T-helper 2 cell treated with Interferon-gamma antibody and Interleukin-4, amounts not matched to agents 100 ng/mL and 5 ng/mL, for 36 hours (primary cell): ENCODE results near the gene SLC40A1. TPM values are rescaled to one million over a fixed set of nuclear protein-coding genes. Genes with fewer than 3 reads are reported as not detected.
"Not testable (repeated sequence)": the region's sequence is repeated elsewhere in the genome, so short reads cannot be mapped to it uniquely, and the experiment has no call there.

ENCODE experiments used
- intact Hi-C: fragments of 100-400 bp; cut with micrococcal nuclease; formaldehyde crosslinking; loops from one replicate; pipeline ENCODE4 v1.15.1; 2023
- total RNA-seq: library from RNA; stranded (reverse); gene quantifications from 2 replicates; pipeline ENCODE4 v1.2.3, GENCODE V29; 2022

Gene SLC40A1
- total RNA-seq: 6.0 and 6.3 TPM in 2 replicates

GRCh38 chr2:189580658-189581353 lies at the start of gene SLC40A1:
TSS of gene SLC40A1 (minus strand) at chr2:189580786. CDS start at chr2:189580460, 326 bp downstream.
- intact Hi-C loops: loop anchor here (1.0 to 5.0 kb wide), 2 partner anchors 140 to 181 kb away; partner anchors contain the start of genes OSGEPL1 and WDR75

- intact Hi-C loops: loop anchor here (5.0 kb wide), 1 partner anchor 147 kb away; no protein-coding TSS in a partner anchor
These were observed 49.2 kb upstream of the SLC40A1 start for GRCh38 chr2:189629531-189630453.

- intact Hi-C loops: no loop called here
These were observed 48.4 kb upstream of the SLC40A1 start for GRCh38 chr2:189628817-189629530.

- intact Hi-C loops: no loop called here
These were observed 47.2 kb upstream of the SLC40A1 start for GRCh38 chr2:189627789-189628188.

GRCh38 chr2:189625636-189626035 lies 45.0 kb upstream of the SLC40A1 start:
- intact Hi-C loops: no loop called here

- intact Hi-C loops: no loop called here
These were observed 44.2 kb upstream of the SLC40A1 start for GRCh38 chr2:189624648-189625355.

- intact Hi-C loops: no loop called here
These were observed 42.5 kb upstream of the SLC40A1 start for GRCh38 chr2:189623049-189623448.

- intact Hi-C loops: no loop called here
These were observed 41.2 kb upstream of the SLC40A1 start for GRCh38 chr2:189621781-189622180.

- intact Hi-C loops: no loop called here
These were observed 37.6 kb upstream of the SLC40A1 start for GRCh38 chr2:189618197-189618596.

GRCh38 chr2:189614585-189614984 lies 34.0 kb upstream of the SLC40A1 start:
- intact Hi-C loops: no loop called here

- intact Hi-C loops: no loop called here
These were observed 33.2 kb upstream of the SLC40A1 start for GRCh38 chr2:189613650-189614420.

GRCh38 chr2:189613077-189613636 lies 32.6 kb upstream of the SLC40A1 start:
- intact Hi-C loops: no loop called here

- intact Hi-C loops: no loop called here
These were observed 30.1 kb upstream of the SLC40A1 start for GRCh38 chr2:189610700-189611099.

GRCh38 chr2:189609853-189610252 lies 29.3 kb upstream of the SLC40A1 start:
- intact Hi-C loops: no loop called here

GRCh38 chr2:189609423-189609816 lies 28.8 kb upstream of the SLC40A1 start:
- intact Hi-C loops: no loop called here

GRCh38 chr2:189608795-189609422 lies 28.3 kb upstream of the SLC40A1 start:
- intact Hi-C loops: no loop called here

- intact Hi-C loops: no loop called here
These were observed 27.6 kb upstream of the SLC40A1 start for GRCh38 chr2:189608170-189608569.

GRCh38 chr2:189602233-189602632 lies 21.6 kb upstream of the SLC40A1 start:
- intact Hi-C loops: no loop called here

- intact Hi-C loops: not testable (repeated sequence)
These were observed 21.1 kb upstream of the SLC40A1 start for GRCh38 chr2:189601652-189602051.
